K562 (cell line): ENCODE measurements around the gene PLXNB1. TPM values are rescaled to one million over a fixed set of nuclear protein-coding genes. Genes with fewer than 3 reads are reported as not detected.

Source experiments
- ATAC-seq: fragments of 200-7000 bp; cut with Tn5 transposase; 3 replicates; pipeline ENCODE4 v1.9.1; 2020; ENCODE audit warnings: moderate library complexity
- BruUV-seq: library from RNA; stranded (reverse); fragments of 400-500 nt; replicated peaks from 2 replicates; lab custom pipeline; 2021; lab: Mats Ljungman, UMichigan
- CTCF ChIA-PET: fragments of 300-600 bp; formaldehyde crosslinking; extraction: SDS; loops from one replicate; lab custom pipeline; 2021; ENCODE audit warnings: low intra/inter-chr PET ratio; lab: Yijun Ruan, JAX
- POLR2A ChIA-PET: fragments of 300-600, 350-650 bp; sonication (Branson Sonifier 250); formaldehyde crosslinking; extraction: SDS; loops from one replicate; lab custom pipeline; 2021; ENCODE audit warnings: antibody characterized with exemption, inconsistent platforms; lab: Yijun Ruan, JAX
- DNase-seq, 4 experiments: peaks; one replicate each; pipeline versions ENCODE4 v3.0.0 to v3.0.0-alpha.2; 2011 to 2018; ENCODE audit warnings: low spot score in 3 of 4, mixed read lengths in 3 of 4; ENCODE audit errors: extremely low read depth in 1 of 4
- FAIRE-seq: peaks from 2 replicates; lab custom pipeline; 2011; peaks lifted over from hg19 to GRCh38; lab: Jason Lieb, UNC
- H2AFZ ChIP-seq: 2 replicates; pipeline ENCODE4 v1.6.0; 2011; ENCODE audit warnings: low read depth, low read length, control low read depth, inconsistent platforms
- H3K27ac ChIP-seq: fragments of 200-600 bp; 3 replicates; pipeline ENCODE4 v1.8.0; 2011; ENCODE audit warnings: low read depth, mild to moderate bottlenecking, control low read depth, inconsistent platforms, low read length, moderate library complexity, mixed read lengths; ENCODE audit errors: extremely low read depth
- H3K27me3 ChIP-seq, 2 experiments: fragments of 300-600 bp in 1 of 2; 2 replicates in 1 of 2; 3 replicates in 1 of 2; pipeline versions ENCODE4 v1.6.0 to v1.8.0; 2011; ENCODE audit warnings: inconsistent platforms in 2 of 2, low read length in 2 of 2, mild to moderate bottlenecking in 1 of 2, mixed read lengths in 1 of 2, moderate library complexity in 1 of 2; ENCODE audit not compliant: control insufficient read depth in 2 of 2, insufficient read depth in 2 of 2
- H3K36me3 ChIP-seq: fragments of 300-600 bp; 3 replicates; pipeline ENCODE4 v1.8.0; 2011; ENCODE audit warnings: mild to moderate bottlenecking, low read length, inconsistent platforms; ENCODE audit not compliant: control insufficient read depth, insufficient read depth
- H3K4me1 ChIP-seq, 2 experiments: fragments of 200-600 bp in 1 of 2; replicated peaks in 1 of 2; 2 replicates in 1 of 2; 3 replicates in 1 of 2; pipeline versions ENCODE4 v1.5.1 to v1.8.0; 2011; ENCODE audit warnings: inconsistent platforms in 2 of 2, low read length in 2 of 2, mild to moderate bottlenecking in 1 of 2, mixed read lengths in 1 of 2, moderate library complexity in 1 of 2; ENCODE audit not compliant: control insufficient read depth in 2 of 2, insufficient read depth in 2 of 2
- H3K4me2 ChIP-seq: 2 replicates; pipeline ENCODE4 v1.6.1; 2011; ENCODE audit warnings: low read length, control low read depth, inconsistent platforms, mixed read lengths; ENCODE audit not compliant: insufficient read depth
- H3K4me3 ChIP-seq: fragments of 200-600 bp; sonication (generic), shearing (Covaris generic); 2 replicates; pipeline ENCODE4 v1.5.1; 2016; ENCODE audit warnings: control low read depth, inconsistent platforms
- H3K79me2 ChIP-seq: fragments of 200-600 bp; 3 replicates; pipeline ENCODE4 v1.8.0; 2011; ENCODE audit warnings: low read length, inconsistent platforms; ENCODE audit not compliant: control insufficient read depth, insufficient read depth
- H3K9ac ChIP-seq, 2 experiments: 2 replicates each; pipeline versions ENCODE4 v1.6.0 to v1.6.1; 2011; ENCODE audit warnings: low read depth in 2 of 2, low read length in 2 of 2, control low read depth in 1 of 2, inconsistent platforms in 1 of 2, mild to moderate bottlenecking in 1 of 2, mixed read lengths in 1 of 2; ENCODE audit not compliant: insufficient read depth in 1 of 2
- H3K9me1 ChIP-seq: one replicate; pipeline ENCODE4 v1.6.0; 2011; ENCODE audit warnings: inconsistent platforms, mild to moderate bottlenecking, low read length, moderate library complexity; ENCODE audit not compliant: control insufficient read depth, insufficient read depth
- H3K9me3 ChIP-seq: replicated peaks from 2 replicates; pipeline ENCODE4 v1.5.1; 2011; ENCODE audit warnings: low read depth, low read length, inconsistent platforms; ENCODE audit not compliant: control insufficient read depth, insufficient read depth
- H4K20me1 ChIP-seq: replicated peaks from 2 replicates; pipeline ENCODE4 v1.6.1; 2011; ENCODE audit warnings: low read length, inconsistent platforms, mixed read lengths; ENCODE audit not compliant: control insufficient read depth, insufficient read depth
- BACH1 ChIP-seq: fragments of 200-800 bp; sonication (Bioruptor generic); IDR thresholded peaks from 2 replicates; pipeline ENCODE4 v1.6.1; 2016; ENCODE audit warnings: missing genetic modification characterization, missing compliant biosample characterization
- CCAR2 ChIP-seq: fragments of 200-400 bp; formaldehyde crosslinking; IDR thresholded peaks from 2 replicates; pipeline ENCODE4 v1.6.1; 2017; ENCODE audit warnings: mild to moderate bottlenecking, low read depth, low read length
- E2F6 ChIP-seq, 2 experiments: IDR thresholded peaks; 2 replicates each; pipeline ENCODE4 v1.6.1; 2011; ENCODE audit warnings: borderline replicate concordance in 1 of 2, control low read depth in 1 of 2, low read depth in 1 of 2, low read length in 1 of 2, mild to moderate bottlenecking in 1 of 2, mixed read lengths in 1 of 2, moderate library complexity in 1 of 2; ENCODE audit not compliant: insufficient read depth in 1 of 2, insufficient read length in 1 of 2, poor library complexity in 1 of 2, severe bottlenecking in 1 of 2; ENCODE audit errors: extremely low read depth in 1 of 2
- FOSL1 ChIP-seq: fragments of 200-800 bp; sonication (Bioruptor generic); conservative IDR thresholded peaks from 2 replicates; pipeline ENCODE4 v1.6.1; 2016; ENCODE audit warnings: missing genetic modification characterization, missing compliant biosample characterization
- IFI16 ChIP-seq: fragments of 250-450 bp; sonication (Bioruptor Pico); IDR thresholded peaks from 2 replicates; pipeline ENCODE4 v2.1.2; 2022; ENCODE audit warnings: mild to moderate bottlenecking, inconsistent platforms
- NR2F6 ChIP-seq: fragments of 450-650 bp; formaldehyde crosslinking; IDR thresholded peaks from 2 replicates; pipeline ENCODE4 v1.4.0; 2020; ENCODE audit warnings: mild to moderate bottlenecking
- PREB ChIP-seq: sonication (generic); formaldehyde crosslinking; IDR thresholded peaks from 2 replicates; pipeline ENCODE4 v1.8.1; 2023; ENCODE audit warnings: mild to moderate bottlenecking, missing genetic modification reagents
- SFPQ ChIP-seq: fragments of 200-400 bp; formaldehyde crosslinking; IDR thresholded peaks from 2 replicates; pipeline ENCODE4 v1.6.1; 2017; ENCODE audit warnings: mild to moderate bottlenecking, low read depth, low read length, moderate library complexity
- YY1 ChIP-seq, 3 experiments: IDR thresholded peaks; 2 replicates each; pipeline ENCODE4 v1.6.1; 2011; ENCODE audit warnings: low read length in 2 of 3, mild to moderate bottlenecking in 2 of 3, moderate library complexity in 2 of 3, borderline replicate concordance in 1 of 3, control low read depth in 1 of 3, low read depth in 1 of 3; ENCODE audit not compliant: insufficient read depth in 3 of 3, insufficient replicate concordance in 2 of 3, control insufficient read depth in 1 of 3, insufficient read length in 1 of 3; ENCODE audit errors: extremely low read depth in 1 of 3
- ZBTB2 ChIP-seq: fragments of 450-650 bp; IDR thresholded peaks from 2 replicates; pipeline ENCODE4 v1.6.1; 2016; ENCODE audit warnings: antibody characterized with exemption
- ZNF436 ChIP-seq: fragments of 250-450, 450-650 bp; sonication (Bioruptor Pico); formaldehyde crosslinking; IDR thresholded peaks from 2 replicates; pipeline ENCODE4 v1.7.0; 2020; ENCODE audit warnings: mild to moderate bottlenecking
- ZNF75A ChIP-seq: fragments of 450-650 bp; formaldehyde crosslinking; IDR thresholded peaks from 2 replicates; pipeline ENCODE4 v1.4.0; 2020; ENCODE audit warnings: mild to moderate bottlenecking
- WGBS: fragments of 100-300 bp; shearing (Covaris generic); methylation state at CpG from one replicate; pipeline ENCODE4 v1.1.6; 2016; ENCODE audit warnings: low coverage, mixed read lengths; ENCODE audit not compliant: insufficient coverage; ENCODE audit errors: missing lambda C conversion rate; 5-methylcytosine and 5-hydroxymethylcytosine counted together
- in situ Hi-C: fragments of 300-500 bp; cut with MboI; formaldehyde crosslinking; loops from 4 replicates; pipeline ENCODE4 v1.15.0; 2018; ENCODE audit warnings: inconsistent platforms, mixed read lengths
- intact Hi-C: fragments of 100-400 bp; cut with micrococcal nuclease; formaldehyde crosslinking; loops from 2 replicates; pipeline ENCODE4 v1.14.2; 2022
- polyA plus RNA-seq, 8 experiments: library from polyadenylated mRNA; depleted of rRNA in 4 of 8; stranded (reverse) in 5 of 8; unstranded in 3 of 8; fragments of >200 nt; fragmentation: Nextera tagmentation in 2 of 8; fragmentation: Illumina TruSeq in 1 of 8; extraction: Ambion mirVana in 2 of 8; extraction: Trizol in 1 of 8; gene quantifications; 2 replicates each; pipeline versions ENCODE4 v1.2.1 to v1.2.3, GENCODE V29; 2011 to 2014; ENCODE audit warnings: inconsistent platforms in 1 of 8, missing spikeins in 1 of 8
- total RNA-seq, 7 experiments: library from RNA; depleted of rRNA in 6 of 7; stranded (reverse); fragments of >200 nt in 6 of 7; fragmentation: Illumina TruSeq in 2 of 7; extraction: Trizol in 2 of 7; gene quantifications; 2 replicates each; pipeline versions ENCODE4 v1.2.1 to v1.2.3, GENCODE V29; 2011 to 2021; ENCODE audit warnings: low replicate concordance in 1 of 7

Gene PLXNB1
- total and polyA plus RNA-seq, 9 of the 15 experiments (the other 6 are each of a cell fraction or from before 2014, with no cell fraction given) = 0.17 to 17.4 (median 6.0) TPM

DNA sequence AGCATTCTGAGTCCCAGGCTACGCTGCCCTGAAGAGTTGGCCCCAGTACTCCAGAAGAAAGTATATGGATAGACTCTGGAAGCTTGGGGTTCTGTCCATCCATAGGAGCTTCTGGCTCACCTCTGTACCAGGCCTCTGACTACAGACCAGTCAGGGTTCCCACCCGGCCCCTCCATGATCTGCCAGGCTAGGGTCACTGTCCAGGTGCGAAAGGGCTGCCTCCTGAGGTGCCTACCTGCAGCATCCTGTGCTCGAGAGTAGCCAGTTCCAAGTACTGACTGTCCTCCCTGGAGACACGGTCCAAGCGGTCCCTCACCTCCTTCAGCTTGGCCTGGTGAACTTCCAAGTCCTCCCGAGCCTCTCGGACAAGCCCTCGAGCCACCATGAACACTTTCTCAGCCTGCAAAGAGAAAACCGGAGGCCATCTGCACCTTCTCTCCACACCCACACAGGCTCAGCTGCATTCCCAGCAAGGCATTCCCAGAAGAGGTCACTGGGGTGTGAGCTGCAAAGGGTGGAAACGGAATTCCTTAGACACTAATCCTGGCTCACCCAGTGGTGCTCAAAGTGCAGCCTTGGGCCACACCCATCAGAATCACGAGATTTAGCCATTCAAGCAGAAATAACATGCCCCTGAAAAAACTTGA lies 3.7 kb upstream of the PLXNB1 start:
- intact Hi-C loops = no loop called here
- FAIRE-seq = no peak
- no peak for TF ChIP-seq ZBTB2
- TF ChIP-seq PREB (CRISPR knock-in tag) = no peak
- no peak for TF ChIP-seq NR2F6 (CRISPR knock-in tag)
- TF ChIP-seq E2F6 (IDR thresholded peaks at IDR 0.05; ENCODE audit: borderline replicate concordance in 1 of 2, extremely low read depth in 1 of 2, insufficient read depth in 1 of 2, insufficient read length in 1 of 2, low read depth in 1 of 2, low read length in 1 of 2, poor library complexity in 1 of 2, severe bottlenecking in 1 of 2) = no peak
- no peak for TF ChIP-seq ZNF436 (CRISPR knock-in tag)
- no peak for TF ChIP-seq FOSL1 (tag)
- TF ChIP-seq IFI16 (CRISPR knock-in tag) = no peak
- TF ChIP-seq ZNF75A = no peak
- no peak for TF ChIP-seq YY1 (IDR thresholded peaks at IDR 0.05; ENCODE audit: borderline replicate concordance in 1 of 3, control insufficient read depth in 1 of 3, extremely low read depth in 1 of 3, insufficient read depth in 3 of 3, insufficient read length in 1 of 3, insufficient replicate concordance in 2 of 3, low read depth in 1 of 3, low read length in 2 of 3)
- TF ChIP-seq BACH1 (tag) = no peak
- TF ChIP-seq SFPQ = no peak
- no peak for TF ChIP-seq CCAR2

More for the DNA sequence above, 3.7 kb upstream of the PLXNB1 start:
- Histone ChIP-seq H3K4me2 (no peak overlapping the region), H3K27me3 (no peaks in the 10 kb centered on the region), H3K9me3 (no peaks in the 10 kb centered on the region), H3K36me3 (peaks cover 32% of the 10 kb centered on the region; the same call in 2 of the 3 replicates), H3K79me2 (peaks cover 2% of the 10 kb centered on the region; the same call in 2 of the 3 replicates), H3K4me1 (peaks cover 14 to 25% of the 10 kb centered on the region in 2 experiments; a peak in 4 of 5 replicates), H4K20me1 (no peaks in the 10 kb centered on the region), H3K9ac (0 out of 4 replicates have a peak overlapping the region, but pooled peaks of 1 of the 2 experiments have one; percentile 29), H2AFZ (no peak overlapping the region), H3K9me1 (no peaks in the 10 kb centered on the region), H3K4me3 (no peak overlapping the region), H3K27ac (no peak overlapping the region)
- ChIA-PET CTCF (interaction anchor here (1.7 to 4.6 kb wide), 3 partner anchors 33 to 239 kb away, joined by 5 to 59 read pairs (median 10); no protein-coding TSS in a partner anchor), POLR2A (no interaction called here)
- ATAC-seq = no peak
- WGBS = 91% methylated on average over 11 of the region's 12 CpGs
- in situ Hi-C loops = loop anchor here (10.0 kb wide), 2 partner anchors 199 to 239 kb away; no protein-coding TSS in a partner anchor
- DNase-seq = no peak
- no TSS peak for BruUV-seq
